ENCODE measurements around the gene MTFR1L. TPM values are rescaled to one million over a fixed set of nuclear protein-coding genes. Genes with fewer than 3 reads are reported as not detected.

MTFR1L gene
- total RNA-seq, 4 donors from 2014 or later = 75.7 to 109 (median 99.2) TPM

- no peak for TF ChIP-seq POLR2A (IDR thresholded peaks at IDR 0.05)
- no peak for TF ChIP-seq CTCF (IDR thresholded peaks at IDR 0.05)
- H3K27ac ChIP-seq = no peak overlapping the region
- peaks cover 16 to 23% of the 10 kb centered on the region in 2 donors for H3K36me3 ChIP-seq
- H3K9me3 ChIP-seq = no peaks in the 10 kb centered on the region
- WGBS, 2 donors = 84 to 90% methylated on average over 7 of the region's 7 CpGs
- no peak overlapping the region for H3K4me3 ChIP-seq (replicated peaks in 1 of 3)
- DNase-seq = no peak
- H3K27me3 ChIP-seq = no peaks in the 10 kb centered on the region
- intact Hi-C loops (cut with DNase I) = loop anchor here (10.0 kb wide), 2 partner anchors 390 to 580 kb away; partner anchors contain the start of genes RHCE and SYF2
- peaks cover 10 to 26% of the 10 kb centered on the region in 2 donors for H3K4me1 ChIP-seq
Measured at GRCh38 chr1:25814549-25815087, 5.1 kb upstream of the MTFR1L start.

- Histone ChIP-seq H3K27me3 (no peaks in the 10 kb centered on the region), H3K4me1 (peaks cover 10 to 24% of the 10 kb centered on the region in 2 donors), H3K36me3 (peaks cover 16% of the 10 kb centered on the region in 2 donors), H3K9me3 (no peaks in the 10 kb centered on the region), H3K4me3 (replicated peaks in 1 of 3) (no peak overlapping the region), H3K27ac (no peak overlapping the region)
- intact Hi-C loops (cut with DNase I) = loop anchor here (10.0 kb wide), 2 partner anchors 391 to 581 kb away; partner anchors contain the start of genes RHCE and SYF2
- no peak for DNase-seq
- TF ChIP-seq CTCF (IDR thresholded peaks at IDR 0.05) (no peak), POLR2A (IDR thresholded peaks at IDR 0.05) (no peak)
- WGBS, 2 donors = 91 to 93% methylated on average over 20 to 23 of the region's 24 CpGs
Measured at GRCh38 chr1:25815208-25816111, 4.3 kb upstream of the MTFR1L start.

GRCh38 chr1:25816112-25816718 is 3.5 kb upstream of the MTFR1L start:
- peaks cover 16% of the 10 kb centered on the region in 2 donors for H3K36me3 ChIP-seq
- 90 to 95% methylated on average over 6 to 15 of the region's 15 CpGs for WGBS, 2 donors
- no peaks in the 10 kb centered on the region for H3K27me3 ChIP-seq
- intact Hi-C loops (cut with DNase I) = loop anchor here (10.0 kb wide), 2 partner anchors 391 to 581 kb away; partner anchors contain the start of genes RHCE and SYF2
- TF ChIP-seq POLR2A (IDR thresholded peaks at IDR 0.05) (no peak), CTCF (IDR thresholded peaks at IDR 0.05) (no peak)
- no peak for DNase-seq
- H3K9me3 ChIP-seq = no peaks in the 10 kb centered on the region
- H3K27ac ChIP-seq = no peak overlapping the region
- H3K4me1 ChIP-seq = peaks cover 16 to 21% of the 10 kb centered on the region in 2 donors
- no peak overlapping the region for H3K4me3 ChIP-seq (replicated peaks in 1 of 3)

- TF ChIP-seq CTCF (IDR thresholded peaks at IDR 0.05) (peak in 4 of 6 experiments; percentile 30 to 42 (median 34)), POLR2A (IDR thresholded peaks at IDR 0.05) (no peak)
- Histone ChIP-seq H3K27me3 (no peaks in the 10 kb centered on the region), H3K36me3 (peaks cover 10 to 14% of the 10 kb centered on the region in 2 donors), H3K4me1 (peaks cover 27 to 36% of the 10 kb centered on the region in 2 donors), H3K9me3 (no peaks in the 10 kb centered on the region), H3K4me3 (replicated peaks in 1 of 3) (no peak overlapping the region), H3K27ac (peak overlapping the region in 2 of 3 donors; percentile 17 to 81)
- DNase-seq = peak; percentile 59 to 64
- 34 to 49% methylated on average over 6 to 7 of the region's 8 CpGs for WGBS, 2 donors
- intact Hi-C loops (cut with DNase I) = loop anchor here (10.0 kb wide), 2 partner anchors 393 to 583 kb away; partner anchors contain the start of genes RHCE and SYF2
Measured at GRCh38 chr1:25817840-25818501, 1.8 kb upstream of the MTFR1L start.

Measured in thyroid gland (tissue), 4 donors.